SK-N-SH treated with all-trans-retinoic acid at 6 μM for 48 hours (cell line): ENCODE data around the gene SDF4.

ENCODE experiments used
- ATAC-seq: fragments of 200-7000 bp; cut with Tn5 transposase; 3 replicates; pipeline ENCODE4 v1.9.1; 2020; ENCODE audit warnings: mild to moderate bottlenecking, moderate library complexity
- ARNTL ChIP-seq: fragments of 450-650 bp; formaldehyde crosslinking; IDR thresholded peaks from 2 replicates; pipeline ENCODE4 v1.5.0; 2020; ENCODE audit warnings: low read depth, mild to moderate bottlenecking, moderate library complexity, borderline replicate concordance
- CSDC2 ChIP-seq: fragments of 250-450 bp; sonication (Bioruptor Pico); IDR thresholded peaks from 2 replicates; pipeline ENCODE4 v1.5.0; 2020; ENCODE audit warnings: mild to moderate bottlenecking, moderate library complexity
- ESRRG ChIP-seq: fragments of 250-450 bp; sonication (Bioruptor Pico); IDR thresholded peaks from 2 replicates; pipeline ENCODE4 v1.6.1; 2021; ENCODE audit warnings: mild to moderate bottlenecking
- GLIS3 ChIP-seq: fragments of 250-450 bp; sonication (Bioruptor Pico); IDR thresholded peaks from 2 replicates; pipeline ENCODE4 v1.5.0; 2020; ENCODE audit warnings: mild to moderate bottlenecking, moderate library complexity
- ISL1 ChIP-seq: fragments of 250-450 bp; sonication (Bioruptor Pico); IDR thresholded peaks from 2 replicates; pipeline ENCODE4 v2.1.2; 2022; ENCODE audit warnings: mild to moderate bottlenecking, moderate library complexity
- OSR1 ChIP-seq: fragments of 250-450 bp; sonication (Bioruptor Pico); IDR thresholded peaks from 2 replicates; pipeline ENCODE4 v1.8.0; 2022; ENCODE audit warnings: moderate library complexity, mild to moderate bottlenecking, inconsistent platforms
- PPARA ChIP-seq: fragments of 250-450 bp; sonication (Bioruptor Pico); IDR thresholded peaks from 2 replicates; pipeline ENCODE4 v1.5.0; 2020; ENCODE audit warnings: mild to moderate bottlenecking, borderline replicate concordance
- RARB ChIP-seq: fragments of 250-450 bp; sonication (Bioruptor Pico); IDR thresholded peaks from 2 replicates; pipeline ENCODE4 v1.8.0; 2021; ENCODE audit warnings: mild to moderate bottlenecking, moderate library complexity
- SNAI2 ChIP-seq: fragments of 250-450 bp; sonication (Bioruptor Pico); IDR thresholded peaks from 2 replicates; pipeline ENCODE4 v1.5.0; 2020; ENCODE audit warnings: mild to moderate bottlenecking, moderate library complexity
- ZC3H10 ChIP-seq: fragments of 250-450 bp; sonication (Bioruptor Pico); IDR thresholded peaks from 2 replicates; pipeline ENCODE4 v1.5.1; 2021; ENCODE audit warnings: mild to moderate bottlenecking, moderate library complexity
- ZFP3 ChIP-seq: fragments of 250-450 bp; sonication (Bioruptor Pico); IDR thresholded peaks from 2 replicates; pipeline ENCODE4 v1.5.0; 2020; ENCODE audit warnings: mild to moderate bottlenecking, moderate library complexity
- ZFP30 ChIP-seq: fragments of 450-650 bp; formaldehyde crosslinking; IDR thresholded peaks from 2 replicates; pipeline ENCODE4 v1.5.0; 2022; ENCODE audit warnings: mild to moderate bottlenecking, moderate library complexity
- ZNF565 ChIP-seq: fragments of 450-650 bp; formaldehyde crosslinking; conservative IDR thresholded peaks from 2 replicates; pipeline ENCODE4 v1.5.0; 2020; ENCODE audit warnings: low read depth, mild to moderate bottlenecking, moderate library complexity
- ZNF70 ChIP-seq: fragments of 450-650 bp; formaldehyde crosslinking; IDR thresholded peaks from 2 replicates; pipeline ENCODE4 v1.5.0; 2020; ENCODE audit warnings: mild to moderate bottlenecking, moderate library complexity
- ZNF8 ChIP-seq: fragments of 450-650 bp; formaldehyde crosslinking; IDR thresholded peaks from 2 replicates; pipeline ENCODE4 v1.5.0; 2020; ENCODE audit warnings: mild to moderate bottlenecking, moderate library complexity
- TF ChIP-seq, protein P1 (sequence below): fragments of 250-450 bp; sonication (Bioruptor Pico); IDR thresholded peaks from 2 replicates; pipeline ENCODE4 v1.5.1; 2021; ENCODE audit warnings: mild to moderate bottlenecking, moderate library complexity
- TF ChIP-seq, protein P2 (sequence below): fragments of 250-450 bp; sonication (Bioruptor Pico); IDR thresholded peaks from 2 replicates; pipeline ENCODE4 v1.5.0; 2020; ENCODE audit warnings: mild to moderate bottlenecking, moderate library complexity
- TF ChIP-seq, protein P3 (sequence below): fragments of 250-450 bp; sonication (Bioruptor Pico); IDR thresholded peaks from 2 replicates; pipeline ENCODE4 v1.8.0; 2020; ENCODE audit warnings: mild to moderate bottlenecking, moderate library complexity, borderline replicate concordance
- TF ChIP-seq, protein P4 (sequence below): fragments of 250-450 bp; sonication (Bioruptor Pico); IDR thresholded peaks from 2 replicates; pipeline ENCODE4 v1.8.0; 2021; ENCODE audit warnings: low read depth, mild to moderate bottlenecking, moderate library complexity, borderline replicate concordance

The SDF4 gene

DNA sequence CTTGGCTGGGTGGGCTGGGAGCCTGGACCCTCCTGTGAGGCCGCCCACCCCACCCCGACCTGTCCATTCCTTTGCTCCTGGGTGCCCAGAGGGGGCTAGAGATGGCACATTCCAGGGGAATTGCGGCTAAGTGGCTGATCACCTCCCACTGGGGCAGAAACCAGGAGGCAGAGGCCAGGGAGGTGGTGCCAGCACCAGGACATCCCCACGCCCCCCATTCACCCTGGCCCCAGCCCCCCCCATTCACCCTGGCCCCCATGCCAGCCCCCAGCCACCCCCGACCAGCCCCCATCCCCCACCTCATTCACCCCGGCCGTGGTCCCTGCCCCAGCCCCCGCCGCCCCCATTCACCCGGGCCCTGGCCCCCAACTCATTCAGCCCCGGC is 8.5 kb upstream of the SDF4 start (continued):
- TF ChIP-seq ZFP30 (CRISPR knock-in tag) (no peak), OSR1 (CRISPR knock-in tag) (no peak), ZNF70 (no peak)

DNA sequence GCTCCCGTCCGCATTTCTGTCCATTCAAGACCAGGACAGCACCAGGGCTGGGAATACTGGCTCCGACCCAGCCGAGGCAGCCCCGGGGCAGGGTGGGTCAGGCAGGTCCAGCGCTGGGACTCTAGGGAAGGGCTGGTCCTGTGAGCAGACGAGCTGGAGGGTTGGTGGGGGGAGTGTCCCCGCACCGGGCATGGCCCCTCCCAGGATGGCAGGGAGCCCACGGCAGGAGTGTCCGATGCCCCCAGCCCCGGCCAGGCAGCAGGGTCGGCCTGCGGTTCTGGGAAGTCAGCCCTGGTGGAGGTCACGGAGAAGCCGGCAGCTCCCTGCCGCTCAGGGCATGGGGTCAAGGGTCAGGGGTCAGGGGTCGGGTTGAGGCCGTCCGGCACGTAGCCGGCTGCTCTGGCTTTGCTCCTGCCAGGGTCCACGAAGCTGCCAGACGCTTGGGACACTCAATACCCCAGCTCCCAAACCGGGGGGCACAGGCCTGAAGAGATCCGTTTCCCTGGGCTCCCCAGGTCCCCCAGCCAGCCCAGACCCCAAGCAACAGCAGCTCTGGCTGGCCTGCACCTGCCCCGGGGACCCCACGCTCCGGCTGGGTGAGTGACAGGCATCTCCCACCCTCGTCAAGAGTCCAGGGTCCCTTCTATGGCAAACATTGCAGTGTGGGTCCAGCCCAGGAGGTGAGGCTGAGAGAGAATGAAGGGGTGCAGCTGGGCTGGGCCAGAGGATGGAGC is 8.0 kb upstream of the SDF4 start:
- TF ChIP-seq, protein P1, sequence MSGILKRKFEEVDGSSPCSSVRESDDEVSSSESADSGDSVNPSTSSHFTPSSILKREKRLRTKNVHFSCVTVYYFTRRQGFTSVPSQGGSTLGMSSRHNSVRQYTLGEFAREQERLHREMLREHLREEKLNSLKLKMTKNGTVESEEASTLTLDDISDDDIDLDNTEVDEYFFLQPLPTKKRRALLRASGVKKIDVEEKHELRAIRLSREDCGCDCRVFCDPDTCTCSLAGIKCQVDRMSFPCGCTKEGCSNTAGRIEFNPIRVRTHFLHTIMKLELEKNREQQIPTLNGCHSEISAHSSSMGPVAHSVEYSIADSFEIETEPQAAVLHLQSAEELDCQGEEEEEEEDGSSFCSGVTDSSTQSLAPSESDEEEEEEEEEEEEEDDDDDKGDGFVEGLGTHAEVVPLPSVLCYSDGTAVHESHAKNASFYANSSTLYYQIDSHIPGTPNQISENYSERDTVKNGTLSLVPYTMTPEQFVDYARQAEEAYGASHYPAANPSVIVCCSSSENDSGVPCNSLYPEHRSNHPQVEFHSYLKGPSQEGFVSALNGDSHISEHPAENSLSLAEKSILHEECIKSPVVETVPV (CRISPR knock-in tag), result no peak
- peak; percentile 2; the same call in 1 of the 3 replicates for ATAC-seq

DNA sequence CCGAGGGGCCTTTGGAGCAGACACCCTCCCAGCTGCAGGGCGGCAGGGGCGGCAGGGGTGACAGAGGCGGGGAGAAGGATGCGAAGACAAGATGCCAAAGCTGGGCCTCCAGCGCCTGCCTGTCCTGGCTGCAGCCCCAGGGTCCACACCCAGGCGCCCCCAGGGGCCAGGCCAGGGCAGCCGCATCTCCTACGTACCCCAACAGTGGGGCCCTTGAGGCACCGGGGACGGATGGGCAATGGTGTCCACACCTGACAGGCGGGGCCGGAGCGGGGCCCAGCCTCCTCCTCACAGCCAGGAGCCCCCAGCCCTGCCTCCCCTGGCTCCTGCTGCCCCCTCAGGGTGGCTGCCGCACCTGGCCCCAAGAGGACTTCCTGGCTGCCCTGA is 7.4 kb upstream of the SDF4 start:
- TF ChIP-seq SNAI2, result no peak
- TF ChIP-seq ESRRG (CRISPR knock-in tag), result no peak
- no peak for TF ChIP-seq ZFP3 (CRISPR knock-in tag)
- no peak for TF ChIP-seq ZNF70
- no peak for TF ChIP-seq ZC3H10
- TF ChIP-seq, protein P2, sequence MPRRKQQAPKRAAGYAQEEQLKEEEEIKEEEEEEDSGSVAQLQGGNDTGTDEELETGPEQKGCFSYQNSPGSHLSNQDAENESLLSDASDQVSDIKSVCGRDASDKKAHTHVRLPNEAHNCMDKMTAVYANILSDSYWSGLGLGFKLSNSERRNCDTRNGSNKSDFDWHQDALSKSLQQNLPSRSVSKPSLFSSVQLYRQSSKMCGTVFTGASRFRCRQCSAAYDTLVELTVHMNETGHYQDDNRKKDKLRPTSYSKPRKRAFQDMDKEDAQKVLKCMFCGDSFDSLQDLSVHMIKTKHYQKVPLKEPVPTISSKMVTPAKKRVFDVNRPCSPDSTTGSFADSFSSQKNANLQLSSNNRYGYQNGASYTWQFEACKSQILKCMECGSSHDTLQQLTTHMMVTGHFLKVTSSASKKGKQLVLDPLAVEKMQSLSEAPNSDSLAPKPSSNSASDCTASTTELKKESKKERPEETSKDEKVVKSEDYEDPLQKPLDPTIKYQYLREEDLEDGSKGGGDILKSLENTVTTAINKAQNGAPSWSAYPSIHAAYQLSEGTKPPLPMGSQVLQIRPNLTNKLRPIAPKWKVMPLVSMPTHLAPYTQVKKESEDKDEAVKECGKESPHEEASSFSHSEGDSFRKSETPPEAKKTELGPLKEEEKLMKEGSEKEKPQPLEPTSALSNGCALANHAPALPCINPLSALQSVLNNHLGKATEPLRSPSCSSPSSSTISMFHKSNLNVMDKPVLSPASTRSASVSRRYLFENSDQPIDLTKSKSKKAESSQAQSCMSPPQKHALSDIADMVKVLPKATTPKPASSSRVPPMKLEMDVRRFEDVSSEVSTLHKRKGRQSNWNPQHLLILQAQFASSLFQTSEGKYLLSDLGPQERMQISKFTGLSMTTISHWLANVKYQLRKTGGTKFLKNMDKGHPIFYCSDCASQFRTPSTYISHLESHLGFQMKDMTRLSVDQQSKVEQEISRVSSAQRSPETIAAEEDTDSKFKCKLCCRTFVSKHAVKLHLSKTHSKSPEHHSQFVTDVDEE, result no peak
- ATAC-seq, result no peak

DNA sequence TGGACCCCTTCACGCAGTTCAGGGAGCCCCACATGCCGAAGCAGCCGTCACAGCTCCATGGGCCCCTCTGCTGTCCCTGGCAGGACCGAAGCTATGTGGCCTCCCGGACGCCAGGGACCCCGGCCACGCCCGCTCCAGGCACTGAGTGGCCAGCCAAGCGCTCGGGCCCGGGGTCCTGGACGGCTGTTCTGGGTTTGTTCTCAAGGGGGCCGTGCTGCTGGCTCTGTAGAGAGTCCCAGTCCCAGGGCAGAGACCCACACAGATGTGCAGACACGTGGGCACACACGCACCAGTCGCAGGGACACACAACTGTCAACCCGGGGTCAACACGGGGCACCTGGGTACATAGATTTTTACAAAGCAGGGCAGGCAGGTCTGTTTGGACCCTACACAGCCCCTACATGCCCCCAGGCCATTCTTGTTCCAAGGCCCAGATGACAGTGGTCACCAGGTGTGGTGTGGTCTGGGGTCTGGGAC is 6.9 kb upstream of the SDF4 start:
- TF ChIP-seq, protein P3, sequence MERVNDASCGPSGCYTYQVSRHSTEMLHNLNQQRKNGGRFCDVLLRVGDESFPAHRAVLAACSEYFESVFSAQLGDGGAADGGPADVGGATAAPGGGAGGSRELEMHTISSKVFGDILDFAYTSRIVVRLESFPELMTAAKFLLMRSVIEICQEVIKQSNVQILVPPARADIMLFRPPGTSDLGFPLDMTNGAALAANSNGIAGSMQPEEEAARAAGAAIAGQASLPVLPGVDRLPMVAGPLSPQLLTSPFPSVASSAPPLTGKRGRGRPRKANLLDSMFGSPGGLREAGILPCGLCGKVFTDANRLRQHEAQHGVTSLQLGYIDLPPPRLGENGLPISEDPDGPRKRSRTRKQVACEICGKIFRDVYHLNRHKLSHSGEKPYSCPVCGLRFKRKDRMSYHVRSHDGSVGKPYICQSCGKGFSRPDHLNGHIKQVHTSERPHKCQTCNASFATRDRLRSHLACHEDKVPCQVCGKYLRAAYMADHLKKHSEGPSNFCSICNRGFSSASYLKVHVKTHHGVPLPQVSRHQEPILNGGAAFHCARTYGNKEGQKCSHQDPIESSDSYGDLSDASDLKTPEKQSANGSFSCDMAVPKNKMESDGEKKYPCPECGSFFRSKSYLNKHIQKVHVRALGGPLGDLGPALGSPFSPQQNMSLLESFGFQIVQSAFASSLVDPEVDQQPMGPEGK (CRISPR knock-in tag), result no peak
- TF ChIP-seq OSR1 (CRISPR knock-in tag) (no peak), RARB (no peak), ISL1 (CRISPR knock-in tag) (no peak), ZNF565 (CRISPR knock-in tag) (no peak), ZNF70 (no peak), ESRRG (CRISPR knock-in tag) (no peak), ARNTL (CRISPR knock-in tag) (no peak), PPARA (CRISPR knock-in tag) (no peak), ZNF8 (CRISPR knock-in tag) (no peak), GLIS3 (CRISPR knock-in tag) (no peak), CSDC2 (CRISPR knock-in tag) (no peak), SNAI2 (no peak)
- TF ChIP-seq, protein P4, sequence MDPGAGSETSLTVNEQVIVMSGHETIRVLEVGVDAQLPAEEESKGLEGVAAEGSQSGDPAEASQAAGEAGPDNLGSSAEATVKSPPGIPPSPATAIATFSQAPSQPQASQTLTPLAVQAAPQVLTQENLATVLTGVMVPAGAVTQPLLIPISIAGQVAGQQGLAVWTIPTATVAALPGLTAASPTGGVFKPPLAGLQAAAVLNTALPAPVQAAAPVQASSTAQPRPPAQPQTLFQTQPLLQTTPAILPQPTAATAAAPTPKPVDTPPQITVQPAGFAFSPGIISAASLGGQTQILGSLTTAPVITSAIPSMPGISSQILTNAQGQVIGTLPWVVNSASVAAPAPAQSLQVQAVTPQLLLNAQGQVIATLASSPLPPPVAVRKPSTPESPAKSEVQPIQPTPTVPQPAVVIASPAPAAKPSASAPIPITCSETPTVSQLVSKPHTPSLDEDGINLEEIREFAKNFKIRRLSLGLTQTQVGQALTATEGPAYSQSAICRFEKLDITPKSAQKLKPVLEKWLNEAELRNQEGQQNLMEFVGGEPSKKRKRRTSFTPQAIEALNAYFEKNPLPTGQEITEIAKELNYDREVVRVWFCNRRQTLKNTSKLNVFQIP, result no peak
- ATAC-seq, result no peak; the same call in 2 of the 3 replicates
